HepG2 (cell line): ENCODE data around the gene IRX5.

Experiments
- BHLHE40 ChIP-seq: IDR thresholded peaks from 2 replicates; pipeline ENCODE4 v1.6.1; 2011; ENCODE audit warnings: low read length, improper control_type of control experiment
- POLR2A ChIP-seq, 2 experiments: IDR thresholded peaks; 2 replicates each; pipeline ENCODE4 v1.6.1; 2011; ENCODE audit warnings: low read depth in 2 of 2, low read length in 2 of 2, mild to moderate bottlenecking in 1 of 2, moderate library complexity in 1 of 2; ENCODE audit not compliant: insufficient read depth in 1 of 2
- POLR2G ChIP-seq: fragments of 200-400 bp; formaldehyde crosslinking; IDR thresholded peaks from 2 replicates; pipeline ENCODE4 v1.6.1; 2018; ENCODE audit warnings: mild to moderate bottlenecking, low read depth, low read length, moderate library complexity
- SP1 ChIP-seq, 2 experiments: fragments of 450-650 bp in 1 of 2; sonication (generic) in 1 of 2; formaldehyde crosslinking in 1 of 2; IDR thresholded peaks; 2 replicates each; pipeline versions ENCODE4 v1.4.0 to v1.6.1; 2016 to 2020; ENCODE audit warnings: missing genetic modification reagents in 1 of 2
- SRSF1 ChIP-seq: fragments of 200-400 bp; formaldehyde crosslinking; optimal IDR thresholded peaks from 2 replicates; pipeline ENCODE3; 2017; ENCODE audit warnings: mild to moderate bottlenecking, low read depth, low read length, moderate library complexity
- TCF7 ChIP-seq: sonication (generic); IDR thresholded peaks from 2 replicates; pipeline ENCODE4 v1.6.1; 2016; ENCODE audit warnings: antibody characterized with exemption, low read depth
- ZNF747 ChIP-seq: sonication (generic); formaldehyde crosslinking; IDR thresholded peaks from 2 replicates; pipeline ENCODE4 v1.8.1; 2023; ENCODE audit warnings: missing genetic modification reagents, mild to moderate bottlenecking, borderline replicate concordance
- ZNF891 ChIP-seq: sonication (generic); formaldehyde crosslinking; IDR thresholded peaks from 2 replicates; pipeline ENCODE4 v1.5.0; 2020; ENCODE audit warnings: mild to moderate bottlenecking, missing genetic modification reagents
- TF ChIP-seq, protein P1 (sequence below): sonication (generic); formaldehyde crosslinking; IDR thresholded peaks from 2 replicates; pipeline ENCODE4 v1.9.0; 2021; ENCODE audit warnings: missing genetic modification reagents, mild to moderate bottlenecking, borderline replicate concordance
- TF ChIP-seq, protein P2 (sequence below): IDR thresholded peaks from 2 replicates; pipeline ENCODE4 v1.6.1; 2016; ENCODE audit warnings: missing compliant biosample characterization, missing genetic modification reagents, borderline replicate concordance
- TF ChIP-seq, protein P3 (sequence below): sonication (generic); formaldehyde crosslinking; IDR thresholded peaks from 2 replicates; pipeline ENCODE4 v1.4.0; 2020; ENCODE audit warnings: low read depth, missing genetic modification reagents
- TF ChIP-seq, protein P4 (sequence below): sonication (generic); formaldehyde crosslinking; IDR thresholded peaks from 2 replicates; pipeline ENCODE4 v1.5.0; 2020; ENCODE audit warnings: mild to moderate bottlenecking, missing genetic modification reagents, moderate library complexity

DNA sequence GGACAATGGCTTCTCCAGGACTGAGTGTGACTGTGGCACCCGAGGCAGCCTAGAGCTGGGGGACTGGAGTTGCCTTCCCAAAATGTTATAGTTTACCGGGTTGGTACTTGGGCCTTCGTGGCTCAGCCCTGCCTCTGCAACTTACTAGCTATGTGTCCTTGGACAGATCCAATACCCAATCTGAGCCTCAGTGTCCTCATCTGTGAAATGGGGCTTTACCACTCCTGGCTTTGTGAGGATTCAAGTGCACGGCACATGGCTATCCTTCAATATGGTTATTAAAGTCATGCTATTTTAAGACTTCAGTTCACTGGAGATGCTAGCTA is 9.6 kb downstream of the IRX5 start:
- no peak for TF ChIP-seq ZNF747 (CRISPR knock-in tag)
- no peak for TF ChIP-seq SRSF1
- TF ChIP-seq, protein P1, sequence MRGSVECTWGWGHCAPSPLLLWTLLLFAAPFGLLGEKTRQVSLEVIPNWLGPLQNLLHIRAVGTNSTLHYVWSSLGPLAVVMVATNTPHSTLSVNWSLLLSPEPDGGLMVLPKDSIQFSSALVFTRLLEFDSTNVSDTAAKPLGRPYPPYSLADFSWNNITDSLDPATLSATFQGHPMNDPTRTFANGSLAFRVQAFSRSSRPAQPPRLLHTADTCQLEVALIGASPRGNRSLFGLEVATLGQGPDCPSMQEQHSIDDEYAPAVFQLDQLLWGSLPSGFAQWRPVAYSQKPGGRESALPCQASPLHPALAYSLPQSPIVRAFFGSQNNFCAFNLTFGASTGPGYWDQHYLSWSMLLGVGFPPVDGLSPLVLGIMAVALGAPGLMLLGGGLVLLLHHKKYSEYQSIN (CRISPR knock-in tag) = no peak
- TF ChIP-seq SP1 (IDR thresholded peaks at IDR 0.05) = no peak
- no peak for TF ChIP-seq SP1 (CRISPR knock-in tag; IDR thresholded peaks at IDR 0.05)
- TF ChIP-seq ZNF891 = no peak
- no peak for TF ChIP-seq TCF7
- no peak for TF ChIP-seq POLR2G
- TF ChIP-seq, protein P2, sequence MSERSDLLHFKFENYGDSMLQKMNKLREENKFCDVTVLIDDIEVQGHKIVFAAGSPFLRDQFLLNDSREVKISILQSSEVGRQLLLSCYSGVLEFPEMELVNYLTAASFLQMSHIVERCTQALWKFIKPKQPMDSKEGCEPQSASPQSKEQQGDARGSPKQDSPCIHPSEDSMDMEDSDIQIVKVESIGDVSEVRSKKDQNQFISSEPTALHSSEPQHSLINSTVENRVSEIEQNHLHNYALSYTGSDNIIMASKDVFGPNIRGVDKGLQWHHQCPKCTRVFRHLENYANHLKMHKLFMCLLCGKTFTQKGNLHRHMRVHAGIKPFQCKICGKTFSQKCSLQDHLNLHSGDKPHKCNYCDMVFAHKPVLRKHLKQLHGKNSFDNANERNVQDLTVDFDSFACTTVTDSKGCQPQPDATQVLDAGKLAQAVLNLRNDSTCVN (CRISPR knock-in tag) = no peak
- TF ChIP-seq, protein P3, sequence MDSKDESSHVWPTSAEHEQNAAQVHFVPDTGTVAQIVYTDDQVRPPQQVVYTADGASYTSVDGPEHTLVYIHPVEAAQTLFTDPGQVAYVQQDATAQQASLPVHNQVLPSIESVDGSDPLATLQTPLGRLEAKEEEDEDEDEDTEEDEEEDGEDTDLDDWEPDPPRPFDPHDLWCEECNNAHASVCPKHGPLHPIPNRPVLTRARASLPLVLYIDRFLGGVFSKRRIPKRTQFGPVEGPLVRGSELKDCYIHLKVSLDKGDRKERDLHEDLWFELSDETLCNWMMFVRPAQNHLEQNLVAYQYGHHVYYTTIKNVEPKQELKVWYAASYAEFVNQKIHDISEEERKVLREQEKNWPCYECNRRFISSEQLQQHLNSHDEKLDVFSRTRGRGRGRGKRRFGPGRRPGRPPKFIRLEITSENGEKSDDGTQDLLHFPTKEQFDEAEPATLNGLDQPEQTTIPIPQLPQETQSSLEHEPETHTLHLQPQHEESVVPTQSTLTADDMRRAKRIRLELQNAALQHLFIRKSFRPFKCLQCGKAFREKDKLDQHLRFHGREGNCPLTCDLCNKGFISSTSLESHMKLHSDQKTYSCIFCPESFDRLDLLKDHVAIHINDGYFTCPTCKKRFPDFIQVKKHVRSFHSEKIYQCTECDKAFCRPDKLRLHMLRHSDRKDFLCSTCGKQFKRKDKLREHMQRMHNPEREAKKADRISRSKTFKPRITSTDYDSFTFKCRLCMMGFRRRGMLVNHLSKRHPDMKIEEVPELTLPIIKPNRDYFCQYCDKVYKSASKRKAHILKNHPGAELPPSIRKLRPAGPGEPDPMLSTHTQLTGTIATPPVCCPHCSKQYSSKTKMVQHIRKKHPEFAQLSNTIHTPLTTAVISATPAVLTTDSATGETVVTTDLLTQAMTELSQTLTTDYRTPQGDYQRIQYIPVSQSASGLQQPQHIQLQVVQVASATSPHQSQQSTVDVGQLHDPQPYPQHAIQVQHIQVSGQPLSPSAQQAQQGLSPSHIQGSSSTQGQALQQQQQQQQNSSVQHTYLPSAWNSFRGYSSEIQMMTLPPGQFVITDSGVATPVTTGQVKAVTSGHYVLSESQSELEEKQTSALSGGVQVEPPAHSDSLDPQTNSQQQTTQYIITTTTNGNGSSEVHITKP (CRISPR knock-in tag) = no peak
- TF ChIP-seq POLR2A (IDR thresholded peaks at IDR 0.05; ENCODE audit: insufficient read depth in 1 of 2, low read depth in 2 of 2, low read length in 2 of 2) = no peak
- TF ChIP-seq BHLHE40 = no peak
- TF ChIP-seq, protein P4, sequence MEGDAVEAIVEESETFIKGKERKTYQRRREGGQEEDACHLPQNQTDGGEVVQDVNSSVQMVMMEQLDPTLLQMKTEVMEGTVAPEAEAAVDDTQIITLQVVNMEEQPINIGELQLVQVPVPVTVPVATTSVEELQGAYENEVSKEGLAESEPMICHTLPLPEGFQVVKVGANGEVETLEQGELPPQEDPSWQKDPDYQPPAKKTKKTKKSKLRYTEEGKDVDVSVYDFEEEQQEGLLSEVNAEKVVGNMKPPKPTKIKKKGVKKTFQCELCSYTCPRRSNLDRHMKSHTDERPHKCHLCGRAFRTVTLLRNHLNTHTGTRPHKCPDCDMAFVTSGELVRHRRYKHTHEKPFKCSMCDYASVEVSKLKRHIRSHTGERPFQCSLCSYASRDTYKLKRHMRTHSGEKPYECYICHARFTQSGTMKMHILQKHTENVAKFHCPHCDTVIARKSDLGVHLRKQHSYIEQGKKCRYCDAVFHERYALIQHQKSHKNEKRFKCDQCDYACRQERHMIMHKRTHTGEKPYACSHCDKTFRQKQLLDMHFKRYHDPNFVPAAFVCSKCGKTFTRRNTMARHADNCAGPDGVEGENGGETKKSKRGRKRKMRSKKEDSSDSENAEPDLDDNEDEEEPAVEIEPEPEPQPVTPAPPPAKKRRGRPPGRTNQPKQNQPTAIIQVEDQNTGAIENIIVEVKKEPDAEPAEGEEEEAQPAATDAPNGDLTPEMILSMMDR (CRISPR knock-in tag) = no peak
